Choroid plexus epithelial cell (primary cell): Measurements from ENCODE around the gene SZRD1.
A peak's percentile ranks its signal among the peaks of the same experiment; 100 is the strongest.

Source experiments
- DNase-seq: peaks from one replicate; pipeline ENCODE4 v3.0.0-alpha.2; 2010; ENCODE audit warnings: low read depth
- H3K4me3 ChIP-seq: 2 replicates; pipeline ENCODE4 v1.5.1; 2011; ENCODE audit warnings: low read depth, mild to moderate bottlenecking, control low read depth, low read length, moderate library complexity
- CTCF ChIP-seq: conservative IDR thresholded peaks from 2 replicates; pipeline ENCODE4 v1.5.1; 2011; ENCODE audit warnings: low read depth, mild to moderate bottlenecking, control low read depth, inconsistent platforms, low read length, moderate library complexity

Gene SZRD1

GRCh38 chr1:16440131-16440469, 73.1 kb downstream of the SZRD1 start:
- peak overlapping the region; percentile 99 for H3K4me3 ChIP-seq
- DNase-seq, result peak; percentile 7
- no peak for TF ChIP-seq CTCF

GRCh38 chr1:16440470-16441281, 73.6 kb downstream of the SZRD1 start, which contains the start of gene NECAP2:
Gene NECAP2 (plus strand): TSS chr1:16440724. CDS start chr1:16440762, 38 bp downstream.
- peak; percentile 84 for TF ChIP-seq CTCF
- peak within 1 kb of the TSS; percentile 99 for H3K4me3 ChIP-seq
- DNase-seq, result peak; percentile 95

- peak overlapping the region; percentile 99 for H3K4me3 ChIP-seq
- peak; percentile 48 for DNase-seq
- TF ChIP-seq CTCF, result no peak
These were observed 74.2 kb downstream of the SZRD1 start for GRCh38 chr1:16441282-16441665.

- peak overlapping the region; percentile 3 for H3K4me3 ChIP-seq
- TF ChIP-seq CTCF, result no peak
- no peak for DNase-seq
These were observed 75.2 kb downstream of the SZRD1 start for GRCh38 chr1:16442265-16442664.

GRCh38 chr1:16442941-16443340, 75.9 kb downstream of the SZRD1 start:
- no peak overlapping the region for H3K4me3 ChIP-seq
- no peak for DNase-seq
- no peak for TF ChIP-seq CTCF

GRCh38 chr1:16443975-16444770, 77.1 kb downstream of the SZRD1 start:
- TF ChIP-seq CTCF, result no peak
- no peak overlapping the region for H3K4me3 ChIP-seq
- DNase-seq, result no peak

GRCh38 chr1:16445052-16445451, 78.0 kb downstream of the SZRD1 start:
- TF ChIP-seq CTCF, result no peak
- no peak for DNase-seq
- H3K4me3 ChIP-seq, result no peak overlapping the region
